Activated B cell treated with CpG ODN at 0.5 μM for 24 hours (primary cell): ENCODE measurements around the gene PBX1. TPM values are rescaled to one million over a fixed set of nuclear protein-coding genes. Genes with fewer than 3 reads are reported as not detected.

Experiments
- ATAC-seq: fragments of 200-7000 bp; cut with Tn5 transposase; one replicate; pipeline ENCODE4 v1.10.0; 2021; ENCODE audit warnings: low read depth, mild to moderate bottlenecking, moderate library complexity
- CTCF ChIA-PET: fragments of 350-600 bp; sonication (Branson Sonifier 250); formaldehyde crosslinking; loops from one replicate; lab custom pipeline; 2021; ENCODE audit warnings: antibody characterized with exemption; lab: Charles Lee
- POLR2A ChIA-PET: fragments of 350-600 bp; sonication (Branson Sonifier 250); formaldehyde crosslinking; loops from one replicate; lab custom pipeline; 2021; ENCODE audit warnings: antibody characterized with exemption; lab: Charles Lee
- DNase-seq: peaks from one replicate; pipeline ENCODE4 v3.0.0; 2022
- H3K27ac Mint-ChIP-seq: one replicate; pipeline ENCODE4 v1.8.0; 2020; ENCODE audit warnings: mixed read lengths
- H3K27me3 Mint-ChIP-seq: one replicate; pipeline ENCODE4 v1.8.0; 2021; ENCODE audit warnings: mixed read lengths
- H3K36me3 Mint-ChIP-seq: one replicate; pipeline ENCODE4 v1.8.0; 2021; ENCODE audit warnings: low read depth, mixed read lengths
- H3K4me1 Mint-ChIP-seq: one replicate; pipeline ENCODE4 v1.8.0; 2021; ENCODE audit warnings: mixed read lengths
- H3K4me3 Mint-ChIP-seq: one replicate; pipeline ENCODE4 v1.8.0; 2020; ENCODE audit warnings: mild to moderate bottlenecking, mixed read lengths
- H3K9me3 Mint-ChIP-seq: one replicate; pipeline ENCODE4 v1.8.0; 2020; ENCODE audit warnings: mixed read lengths
- CTCF ChIP-seq: fragments of 200-600 bp; IDR thresholded peaks from one replicate; pipeline ENCODE4 v1.8.0; 2022; ENCODE audit warnings: antibody characterized with exemption, mild to moderate bottlenecking
- intact Hi-C: fragments of 100-400 bp; cut with micrococcal nuclease; formaldehyde crosslinking; loops from one replicate; pipeline ENCODE4 v1.15.1; 2024
- total RNA-seq: library from RNA; stranded (reverse); gene quantifications from 2 replicates; pipeline ENCODE4 v1.2.3, GENCODE V29; 2022

Gene PBX1
- total RNA-seq, 1 donor from 2014 or later = not detected

DNA sequence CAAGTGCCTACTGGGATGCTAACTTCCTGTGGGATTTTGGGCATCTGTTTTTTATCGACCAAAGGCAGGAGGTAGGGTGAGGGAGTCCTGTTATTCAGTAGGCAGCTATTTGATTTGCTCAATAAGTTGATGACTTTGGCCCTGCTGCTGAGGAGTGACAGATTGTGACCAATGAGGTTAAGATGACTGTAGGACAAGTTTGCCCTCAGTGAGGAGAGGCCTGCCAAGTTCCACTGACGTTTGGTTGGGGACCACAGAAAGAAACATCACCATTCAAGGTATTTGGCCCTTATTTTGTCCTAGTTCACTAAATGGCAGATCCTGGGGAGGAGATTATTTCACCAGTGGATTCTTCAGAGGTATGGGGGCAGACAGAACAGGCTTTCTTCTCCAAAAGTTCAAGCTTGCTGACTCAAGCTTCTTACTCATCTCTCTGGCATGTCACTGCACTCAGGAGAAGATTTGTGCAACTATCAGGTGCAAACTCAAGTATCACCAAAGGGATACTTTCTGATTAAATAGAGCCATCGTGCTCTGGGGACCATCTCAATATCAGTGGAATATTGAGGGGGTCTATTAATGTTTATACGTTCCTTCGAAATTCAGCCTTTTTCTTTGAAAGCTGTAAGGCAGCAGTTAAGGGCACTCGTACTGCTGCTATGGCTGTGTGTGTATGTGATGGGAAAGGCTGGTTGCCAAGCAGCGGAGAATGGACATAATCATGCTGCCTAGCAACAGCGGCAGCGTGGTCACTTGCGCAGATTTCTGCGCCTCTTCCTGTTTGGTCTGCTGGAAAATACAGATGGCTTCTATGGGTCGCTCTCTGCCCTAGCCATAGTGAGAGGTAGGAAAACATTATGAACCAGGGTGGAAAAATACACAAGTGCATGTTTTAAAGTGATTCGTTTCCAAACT, 78.7 kb downstream of the PBX1 start:
- Mint-ChIP-seq H3K4me1 (no peaks in the 10 kb centered on the region), H3K4me3 (no peak overlapping the region), H3K36me3 (no peaks in the 10 kb centered on the region), H3K9me3 (no peaks in the 10 kb centered on the region), H3K27me3 (no peaks in the 10 kb centered on the region), H3K27ac (no peak overlapping the region)
- no peak for TF ChIP-seq CTCF
- CTCF ChIA-PET = no interaction called here
- DNase-seq (no peak), ATAC-seq (no peak)
- POLR2A ChIA-PET = no interaction called here
- intact Hi-C loops = no loop called here

DNA sequence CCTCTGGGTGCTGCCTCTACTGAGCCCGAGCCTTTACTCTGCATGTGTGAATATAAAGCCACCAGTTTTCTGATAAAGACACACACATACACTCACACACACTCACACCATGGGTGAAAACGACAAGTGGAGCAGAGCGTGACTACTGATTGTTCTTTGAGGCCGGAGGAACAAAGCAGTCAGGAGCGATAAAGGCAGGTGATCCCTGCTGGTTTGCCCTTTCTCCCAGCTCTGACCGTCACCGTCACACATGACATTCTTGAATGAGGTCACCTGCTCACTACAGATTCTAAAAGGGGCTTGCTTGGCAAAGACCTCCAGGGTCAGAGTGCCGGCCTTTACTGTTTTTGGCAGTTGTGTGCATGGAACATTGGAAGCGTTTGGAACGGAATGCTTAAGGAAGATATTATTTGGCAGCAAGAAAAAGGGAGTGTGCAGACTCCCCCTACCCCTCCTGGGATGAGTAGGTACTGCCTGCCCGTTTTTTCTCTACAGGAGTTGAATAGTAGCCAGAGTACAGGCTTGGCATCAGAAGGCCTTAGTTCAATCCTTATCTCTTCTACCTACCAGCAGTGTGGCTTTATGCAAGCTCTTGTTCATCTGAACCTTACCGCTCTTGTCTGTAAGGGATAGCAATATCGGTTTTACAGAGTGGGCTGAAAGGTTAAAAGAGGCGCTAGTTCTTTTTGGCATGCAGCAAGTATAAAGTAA, 79.7 kb downstream of the PBX1 start:
- no peaks in the 10 kb centered on the region for H3K36me3 Mint-ChIP-seq

GRCh38 chr1:164640686-164641352, 81.8 kb downstream of the PBX1 start:
- intact Hi-C loops = no loop called here
- DNase-seq (no peak), ATAC-seq (no peak)
- Mint-ChIP-seq H3K4me3 (no peak overlapping the region), H3K27ac (no peak overlapping the region), H3K36me3 (no peaks in the 10 kb centered on the region), H3K9me3 (no peaks in the 10 kb centered on the region), H3K4me1 (no peaks in the 10 kb centered on the region), H3K27me3 (no peaks in the 10 kb centered on the region)
- no peak for TF ChIP-seq CTCF
- ChIA-PET POLR2A (no interaction called here), CTCF (no interaction called here)

More for the DNA sequence above, 79.7 kb downstream of the PBX1 start:
- H3K9me3 Mint-ChIP-seq = no peaks in the 10 kb centered on the region
- ChIA-PET POLR2A (no interaction called here), CTCF (no interaction called here)
- H3K27me3 Mint-ChIP-seq = no peaks in the 10 kb centered on the region
- no peak for TF ChIP-seq CTCF
- H3K27ac Mint-ChIP-seq = no peak overlapping the region
- H3K4me1 Mint-ChIP-seq = no peaks in the 10 kb centered on the region
- ATAC-seq (no peak), DNase-seq (no peak)
- intact Hi-C loops = no loop called here
- no peak overlapping the region for H3K4me3 Mint-ChIP-seq

DNA sequence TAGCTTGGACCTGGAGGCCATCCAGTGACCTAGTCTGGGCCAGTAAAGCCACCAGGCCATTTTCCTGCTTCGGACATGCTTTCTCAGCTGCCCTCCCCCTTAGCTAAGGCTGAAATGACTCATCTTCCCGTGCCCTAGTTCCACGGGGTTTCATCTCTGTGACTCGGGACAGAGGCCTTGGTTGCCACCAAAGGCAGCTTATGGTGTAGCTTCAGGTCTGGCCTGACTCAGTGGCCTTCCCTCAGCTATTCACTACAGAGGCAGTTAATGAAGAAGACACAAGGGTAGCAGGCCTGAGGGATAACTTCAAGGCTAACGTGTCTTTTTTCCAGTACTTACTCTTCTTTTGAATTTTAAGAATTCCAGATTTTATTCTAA, 82.4 kb downstream of the PBX1 start:
- no peak for TF ChIP-seq CTCF
- no peak for DNase-seq
- Mint-ChIP-seq H3K4me1 (no peaks in the 10 kb centered on the region), H3K27me3 (no peaks in the 10 kb centered on the region), H3K36me3 (no peaks in the 10 kb centered on the region), H3K27ac (no peak overlapping the region), H3K9me3 (no peaks in the 10 kb centered on the region), H3K4me3 (no peak overlapping the region)
- ATAC-seq = no peak
- intact Hi-C loops = no loop called here
- POLR2A ChIA-PET = no interaction called here
- CTCF ChIA-PET = no interaction called here

GRCh38 chr1:164643018-164643417, 84.0 kb downstream of the PBX1 start:
- Mint-ChIP-seq H3K27ac (no peak overlapping the region), H3K9me3 (no peaks in the 10 kb centered on the region), H3K36me3 (no peaks in the 10 kb centered on the region), H3K4me3 (no peak overlapping the region), H3K27me3 (no peaks in the 10 kb centered on the region), H3K4me1 (no peaks in the 10 kb centered on the region)
- ChIA-PET CTCF (no interaction called here), POLR2A (no interaction called here)
- ATAC-seq (no peak), DNase-seq (no peak)
- no peak for TF ChIP-seq CTCF
- intact Hi-C loops = no loop called here
